Transverse colon (tissue), 4 donors: ENCODE measurements around the gene GLI3. TPM values are rescaled to one million over a fixed set of nuclear protein-coding genes. Genes with fewer than 3 reads are reported as not detected.

Source experiments
- DNase-seq: peaks from one replicate; pipeline ENCODE4 v3.0.0-alpha.2; 2019
- H3K27ac ChIP-seq, 4 donors: fragments of 200-600 bp; sonication (generic); 2 replicates each; pipeline ENCODE4 v1.5.1; 2016 to 2018; ENCODE audit warnings: inconsistent platforms in 4 of 4
- H3K27me3 ChIP-seq: fragments of 200-600 bp; sonication (generic); 2 replicates; pipeline ENCODE4 v1.5.1; 2017; ENCODE audit warnings: inconsistent platforms
- H3K36me3 ChIP-seq, 4 donors: fragments of 200-600 bp; sonication (generic); 2 replicates each; pipeline ENCODE4 v1.5.1; 2017 to 2019; ENCODE audit warnings: inconsistent platforms in 4 of 4
- H3K4me1 ChIP-seq, 4 donors: fragments of 200-600 bp; sonication (generic); 2 replicates each; pipeline ENCODE4 v1.5.1; 2017 to 2020; ENCODE audit warnings: inconsistent platforms in 4 of 4
- H3K4me3 ChIP-seq, 4 donors: fragments of 200-600 bp; sonication (generic); 1 replicate in 1 of 4; 2 replicates in 3 of 4; pipeline versions ENCODE4 v1.5.1 to v1.6.1; 2017 to 2019; ENCODE audit warnings: inconsistent platforms in 4 of 4
- H3K9me3 ChIP-seq, 2 donors: fragments of 200-600 bp; sonication (generic); 2 replicates each; pipeline ENCODE4 v1.5.1; 2017 to 2019; ENCODE audit warnings: inconsistent platforms in 2 of 2
- EP300 ChIP-seq: sonication (generic); formaldehyde crosslinking; IDR thresholded peaks from one replicate; pipeline ENCODE4 v1.6.1; 2017; ENCODE audit warnings: antibody characterized with exemption, low read depth
- POLR2A ChIP-seq: fragments of 450-650 bp; IDR thresholded peaks from one replicate; pipeline ENCODE4 v1.6.1; 2016; ENCODE audit warnings: antibody characterized with exemption, mild to moderate bottlenecking, moderate library complexity
- POLR2AphosphoS5 ChIP-seq, 3 donors: sonication (generic); formaldehyde crosslinking; IDR thresholded peaks; one replicate each; pipeline ENCODE4 v1.6.1; 2016; ENCODE audit warnings: antibody characterized with exemption in 3 of 3
- WGBS, 2 donors: methylation state at CpG; one replicate each; pipeline ENCODE4 v1.1.5; 2018; ENCODE audit warnings: low coverage in 1 of 2; 5-methylcytosine and 5-hydroxymethylcytosine counted together
- in situ Hi-C, 4 donors: fragments of 200-750 bp; cut with MboI; loops; one replicate each; pipeline versions ENCODE4 v1.15.0 to v1.15.1; 2017; ENCODE audit warnings: low sequenced_read_pairs in 3 of 4, low pct_ligation_motif_present in 1 of 4, low pct_unique_long_range_greater_than_20kb in 1 of 4
- intact Hi-C: fragments of 100-400 bp; cut with DNase I; formaldehyde crosslinking; loops from one replicate; pipeline ENCODE4 v1.15.1; 2023; ENCODE audit warnings: low total_unique reads
- total RNA-seq, 4 donors: library from RNA; depleted of rRNA; stranded (reverse); fragments of >200 nt; gene quantifications; one replicate each; pipeline ENCODE4 v1.1.0, GENCODE V29; 2016
- TF ChIP-seq, protein P1 (sequence below), 5 experiments: fragments of 200-600 bp in 3 of 5; fragments of 450-650 bp in 2 of 5; sonication (generic) in 3 of 5; IDR thresholded peaks; 1 replicate in 2 of 5; 2 replicates in 3 of 5; pipeline ENCODE4 v1.5.1; 2016 to 2017; ENCODE audit warnings: antibody characterized with exemption in 5 of 5, inconsistent platforms in 3 of 5, mild to moderate bottlenecking in 2 of 5, moderate library complexity in 1 of 5

Gene GLI3
- total RNA-seq, 4 donors from 2014 or later, result 3.7 to 41.1 (median 5.3) TPM

DNA sequence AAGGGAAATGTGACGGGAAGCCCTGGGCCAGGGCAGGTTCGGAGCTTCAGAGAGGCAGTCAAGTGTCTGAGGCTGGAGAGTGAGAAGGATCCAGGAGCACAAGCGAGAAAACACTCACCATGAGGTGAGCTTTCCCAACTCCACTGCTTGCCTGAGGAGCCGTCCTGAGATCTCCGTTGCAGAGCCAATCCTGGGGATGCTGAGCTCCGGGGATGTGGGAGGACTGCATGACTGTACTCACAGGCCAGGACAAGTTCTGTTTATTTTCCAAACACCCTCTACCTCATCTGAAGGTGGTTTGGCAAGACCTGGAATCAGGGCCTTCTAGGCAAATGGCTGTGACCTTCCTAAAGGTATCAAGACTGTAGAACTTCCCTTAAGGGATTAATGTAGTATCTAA is 38.7 kb downstream of the GLI3 start:
- H3K27me3 ChIP-seq, result no peaks in the 10 kb centered on the region
- TF ChIP-seq POLR2AphosphoS5 (IDR thresholded peaks at IDR 0.05), result no peak
- no peak for TF ChIP-seq POLR2A
- TF ChIP-seq EP300, result no peak
- TF ChIP-seq, protein P1, sequence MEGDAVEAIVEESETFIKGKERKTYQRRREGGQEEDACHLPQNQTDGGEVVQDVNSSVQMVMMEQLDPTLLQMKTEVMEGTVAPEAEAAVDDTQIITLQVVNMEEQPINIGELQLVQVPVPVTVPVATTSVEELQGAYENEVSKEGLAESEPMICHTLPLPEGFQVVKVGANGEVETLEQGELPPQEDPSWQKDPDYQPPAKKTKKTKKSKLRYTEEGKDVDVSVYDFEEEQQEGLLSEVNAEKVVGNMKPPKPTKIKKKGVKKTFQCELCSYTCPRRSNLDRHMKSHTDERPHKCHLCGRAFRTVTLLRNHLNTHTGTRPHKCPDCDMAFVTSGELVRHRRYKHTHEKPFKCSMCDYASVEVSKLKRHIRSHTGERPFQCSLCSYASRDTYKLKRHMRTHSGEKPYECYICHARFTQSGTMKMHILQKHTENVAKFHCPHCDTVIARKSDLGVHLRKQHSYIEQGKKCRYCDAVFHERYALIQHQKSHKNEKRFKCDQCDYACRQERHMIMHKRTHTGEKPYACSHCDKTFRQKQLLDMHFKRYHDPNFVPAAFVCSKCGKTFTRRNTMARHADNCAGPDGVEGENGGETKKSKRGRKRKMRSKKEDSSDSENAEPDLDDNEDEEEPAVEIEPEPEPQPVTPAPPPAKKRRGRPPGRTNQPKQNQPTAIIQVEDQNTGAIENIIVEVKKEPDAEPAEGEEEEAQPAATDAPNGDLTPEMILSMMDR (IDR thresholded peaks at IDR 0.05), result no peak
- H3K9me3 ChIP-seq, result no peaks in the 10 kb centered on the region
- DNase-seq, result no peak
- H3K4me1 ChIP-seq, result peaks cover 0 to 20% (median 0%) of the 10 kb centered on the region in 4 donors
- H3K36me3 ChIP-seq, result no peaks in the 10 kb centered on the region
- in situ Hi-C loops, result no loop called here
- WGBS, 2 donors, result 80% methylated on average over 6 of the region's 6 CpGs; no CpG with 5 or more reads in 1 of the 2 donors
- H3K27ac ChIP-seq, result no peak overlapping the region
- intact Hi-C loops, result no loop called here
- no peak overlapping the region for H3K4me3 ChIP-seq

DNA sequence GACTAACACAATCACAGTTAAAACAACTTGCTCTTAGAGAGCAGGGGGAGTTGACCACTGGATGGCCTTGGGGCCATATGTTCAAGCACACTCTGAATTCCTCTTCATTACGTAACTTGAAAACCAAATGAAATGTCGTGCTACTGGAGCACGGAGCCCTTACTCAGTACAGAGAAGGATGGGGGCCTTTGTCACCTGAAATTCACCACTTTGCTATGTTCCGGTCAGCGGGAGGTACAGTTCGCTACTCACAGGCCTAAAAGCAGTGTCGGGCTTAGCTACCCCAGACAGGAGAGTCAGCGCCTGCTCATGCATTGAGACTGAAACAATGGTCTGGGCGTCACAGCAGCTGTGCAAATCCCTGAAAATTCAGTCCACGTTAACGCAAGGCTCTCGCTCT is 39.6 kb downstream of the GLI3 start:
- peaks cover 0 to 28% (median 2%) of the 10 kb centered on the region in 4 donors for H3K4me1 ChIP-seq
- in situ Hi-C loops (no loop called here), intact Hi-C loops (no loop called here)
- H3K9me3 ChIP-seq, result no peaks in the 10 kb centered on the region
- H3K36me3 ChIP-seq, result no peaks in the 10 kb centered on the region
- TF ChIP-seq POLR2AphosphoS5 (IDR thresholded peaks at IDR 0.05), result no peak
- TF ChIP-seq, protein P1 (IDR thresholded peaks at IDR 0.05), result no peak
- no peak for TF ChIP-seq EP300
- no peak for TF ChIP-seq POLR2A
- H3K4me3 ChIP-seq, result no peak overlapping the region
- WGBS, 2 donors, result 92 to 95% methylated on average over 7 to 12 of the region's 12 CpGs
- H3K27me3 ChIP-seq, result no peaks in the 10 kb centered on the region
- H3K27ac ChIP-seq, result no peak overlapping the region
- DNase-seq, result no peak

DNA sequence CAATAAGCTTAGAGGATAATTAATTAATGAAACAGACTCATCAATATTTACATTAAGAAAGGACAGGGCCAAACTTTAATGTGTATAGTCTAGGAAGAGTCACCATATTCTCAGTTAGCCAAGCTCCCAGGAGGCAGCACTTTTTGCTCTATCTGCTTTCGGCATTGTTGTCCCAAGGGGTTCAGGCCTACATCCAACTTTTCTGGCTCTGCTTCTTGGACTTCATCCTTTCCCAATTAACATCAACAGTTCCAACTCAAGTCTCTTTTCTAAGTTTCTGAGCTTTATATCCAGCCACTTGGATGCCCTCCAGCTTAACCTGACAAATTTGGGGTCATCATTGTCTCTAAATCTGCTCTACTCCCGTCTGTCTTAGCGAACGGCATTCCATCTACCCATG is 42.8 kb downstream of the GLI3 start:
- H3K27ac ChIP-seq, result no peak overlapping the region

DNA sequence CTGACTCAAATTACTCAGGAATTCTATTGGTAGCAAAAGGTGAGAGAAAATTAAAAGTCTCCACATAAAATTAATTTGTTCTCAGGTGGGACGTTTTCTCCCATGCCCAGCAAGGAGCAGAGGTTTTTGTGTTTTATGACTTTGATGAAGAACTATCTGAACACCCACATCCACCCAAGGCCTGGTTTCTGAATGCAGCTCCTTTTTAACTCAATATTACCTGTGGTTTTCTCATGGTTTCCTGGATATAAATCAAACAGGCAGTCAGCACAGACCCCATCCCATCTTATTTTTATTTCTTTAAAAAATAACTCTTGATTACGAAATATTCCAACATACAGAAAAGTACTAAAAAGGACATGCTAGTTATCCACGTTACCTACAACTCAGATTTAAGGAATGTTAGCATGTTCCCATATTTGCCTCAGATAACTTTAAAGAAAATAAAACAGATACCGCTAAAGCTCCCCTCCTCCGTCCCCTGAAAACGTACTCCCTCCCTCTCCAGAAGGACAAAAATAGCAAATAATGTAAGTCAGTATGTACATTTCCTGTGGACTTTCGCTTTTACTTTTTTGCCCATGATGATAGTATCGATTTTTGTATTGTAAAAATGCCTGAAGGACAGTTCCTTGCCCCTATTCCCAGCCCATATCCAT is 43.4 kb downstream of the GLI3 start:
- in situ Hi-C loops, result no loop called here
- no peaks in the 10 kb centered on the region for H3K36me3 ChIP-seq

More for the DNA sequence above, 42.8 kb downstream of the GLI3 start:
- 62 to 69% methylated on average over 3 to 4 of the region's 4 CpGs for WGBS, 2 donors
- in situ Hi-C loops, result no loop called here
- intact Hi-C loops, result no loop called here
- Histone ChIP-seq H3K4me1 (peaks cover 0 to 25% (median 3%) of the 10 kb centered on the region in 4 donors), H3K9me3 (no peaks in the 10 kb centered on the region), H3K4me3 (no peak overlapping the region), H3K36me3 (no peaks in the 10 kb centered on the region), H3K27me3 (no peaks in the 10 kb centered on the region)
- TF ChIP-seq POLR2AphosphoS5 (IDR thresholded peaks at IDR 0.05) (no peak), EP300 (no peak), POLR2A (no peak)
- TF ChIP-seq, protein P1 (IDR thresholded peaks at IDR 0.05), result no peak
- DNase-seq, result no peak

More for the DNA sequence above, 43.4 kb downstream of the GLI3 start:
- 52 to 59% methylated on average over 8 of the region's 8 CpGs for WGBS, 2 donors
- peaks cover 0 to 24% (median 3%) of the 10 kb centered on the region in 4 donors for H3K4me1 ChIP-seq
- H3K9me3 ChIP-seq, result no peaks in the 10 kb centered on the region
- no peak overlapping the region for H3K27ac ChIP-seq
- no peak for DNase-seq
- H3K4me3 ChIP-seq, result no peak overlapping the region
- H3K27me3 ChIP-seq, result no peaks in the 10 kb centered on the region
- intact Hi-C loops, result no loop called here
- TF ChIP-seq POLR2AphosphoS5 (IDR thresholded peaks at IDR 0.05) (no peak), EP300 (no peak), POLR2A (no peak)
- TF ChIP-seq, protein P1 (IDR thresholded peaks at IDR 0.05), result no peak
